HepG2 (cell line): Measurements from ENCODE around the gene CAPN10. TPM values are rescaled to one million over a fixed set of nuclear protein-coding genes. Genes with fewer than 3 reads are reported as not detected.

ENCODE experiments used
- HNRNPK ChIP-seq: fragments of 200-400 bp; formaldehyde crosslinking; IDR thresholded peaks from 2 replicates; pipeline ENCODE4 v1.6.1; 2018; ENCODE audit warnings: low read length, low read depth, moderate library complexity, mild to moderate bottlenecking; ENCODE audit not compliant: poor library complexity, severe bottlenecking
- JUND ChIP-seq: sonication (generic); formaldehyde crosslinking; IDR thresholded peaks from 2 replicates; pipeline ENCODE4 v1.8.0; 2022; ENCODE audit warnings: mild to moderate bottlenecking, missing genetic modification reagents
- KMT2A ChIP-seq: sonication (generic); formaldehyde crosslinking; IDR thresholded peaks from 2 replicates; pipeline ENCODE4 v1.4.0; 2020; ENCODE audit warnings: missing genetic modification reagents
- NFYB ChIP-seq: sonication (generic); formaldehyde crosslinking; IDR thresholded peaks from 2 replicates; pipeline ENCODE4 v1.4.0; 2020; ENCODE audit warnings: missing genetic modification reagents
- POLR2AphosphoS2 ChIP-seq: IDR thresholded peaks from 2 replicates; pipeline ENCODE4 v1.6.1; 2011; ENCODE audit warnings: low read depth, low read length, improper control_type of control experiment
- POLR2G ChIP-seq: fragments of 200-400 bp; formaldehyde crosslinking; IDR thresholded peaks from 2 replicates; pipeline ENCODE4 v1.6.1; 2018; ENCODE audit warnings: mild to moderate bottlenecking, low read depth, low read length, moderate library complexity
- REL ChIP-seq: sonication (generic); formaldehyde crosslinking; conservative IDR thresholded peaks from 2 replicates; pipeline ENCODE4 v1.8.0; 2022; ENCODE audit warnings: mild to moderate bottlenecking, missing genetic modification reagents, moderate library complexity
- YY1 ChIP-seq: IDR thresholded peaks from 2 replicates; pipeline ENCODE4 v1.6.1; 2011; ENCODE audit warnings: low read length, low read depth, moderate library complexity, mild to moderate bottlenecking; ENCODE audit not compliant: insufficient read depth, insufficient replicate concordance
- ZNF136 ChIP-seq: sonication (generic); formaldehyde crosslinking; IDR thresholded peaks from 2 replicates; pipeline ENCODE4 v1.8.1; 2022; ENCODE audit warnings: low read depth, mild to moderate bottlenecking, moderate library complexity, missing genetic modification reagents
- ZNF230 ChIP-seq: sonication (generic); formaldehyde crosslinking; IDR thresholded peaks from 2 replicates; pipeline ENCODE4 v1.4.0; 2020; ENCODE audit warnings: mild to moderate bottlenecking, missing genetic modification reagents
- ZNF383 ChIP-seq: sonication (generic); formaldehyde crosslinking; IDR thresholded peaks from 2 replicates; pipeline ENCODE4 v1.4.0; 2020; ENCODE audit warnings: missing genetic modification reagents, mild to moderate bottlenecking, borderline replicate concordance
- ZNF672 ChIP-seq: sonication (generic); formaldehyde crosslinking; IDR thresholded peaks from 2 replicates; pipeline ENCODE4 v1.8.1; 2022; ENCODE audit warnings: missing genetic modification reagents
- polyA plus RNA-seq, 8 experiments: library from polyadenylated mRNA; depleted of rRNA in 3 of 8; stranded (reverse) in 7 of 8; unstranded in 1 of 8; fragments of >200 nt; fragmentation: Illumina TruSeq in 4 of 8; extraction: Trizol in 4 of 8; gene quantifications; 2 replicates each; pipeline versions ENCODE4 v1.2.1 to v1.2.3, GENCODE V29; 2011 to 2016; ENCODE audit warnings: low read depth in 4 of 8, missing spikeins in 1 of 8, mixed read lengths in 1 of 8; ENCODE audit not compliant: insufficient read depth in 1 of 8
- total RNA-seq, 5 experiments: library from RNA; depleted of rRNA; stranded (reverse); fragments of >200 nt; fragmentation: Illumina TruSeq; extraction: Trizol; gene quantifications; 2 replicates each; pipeline ENCODE4 v1.2.3, GENCODE V29; 2016; ENCODE audit warnings: low read depth in 1 of 5
- TF ChIP-seq, protein P1 (sequence below): IDR thresholded peaks from 2 replicates; pipeline ENCODE4 v1.6.1; 2018; ENCODE audit warnings: missing genetic modification reagents
- TF ChIP-seq, protein P2 (sequence below): fragments of 450-650 bp; IDR thresholded peaks from 2 replicates; pipeline ENCODE4 v1.6.1; 2016
- TF ChIP-seq, protein P3 (sequence below): sonication (generic); formaldehyde crosslinking; conservative IDR thresholded peaks from 2 replicates; pipeline ENCODE4 v1.4.0; 2020; ENCODE audit warnings: mild to moderate bottlenecking, missing genetic modification reagents, moderate library complexity

CAPN10 gene
- total and polyA plus RNA-seq, 2 of the 13 experiments (the other 11 are each of a cell fraction or from before 2014, with no cell fraction given), result 27.6 to 32.4 TPM

DNA sequence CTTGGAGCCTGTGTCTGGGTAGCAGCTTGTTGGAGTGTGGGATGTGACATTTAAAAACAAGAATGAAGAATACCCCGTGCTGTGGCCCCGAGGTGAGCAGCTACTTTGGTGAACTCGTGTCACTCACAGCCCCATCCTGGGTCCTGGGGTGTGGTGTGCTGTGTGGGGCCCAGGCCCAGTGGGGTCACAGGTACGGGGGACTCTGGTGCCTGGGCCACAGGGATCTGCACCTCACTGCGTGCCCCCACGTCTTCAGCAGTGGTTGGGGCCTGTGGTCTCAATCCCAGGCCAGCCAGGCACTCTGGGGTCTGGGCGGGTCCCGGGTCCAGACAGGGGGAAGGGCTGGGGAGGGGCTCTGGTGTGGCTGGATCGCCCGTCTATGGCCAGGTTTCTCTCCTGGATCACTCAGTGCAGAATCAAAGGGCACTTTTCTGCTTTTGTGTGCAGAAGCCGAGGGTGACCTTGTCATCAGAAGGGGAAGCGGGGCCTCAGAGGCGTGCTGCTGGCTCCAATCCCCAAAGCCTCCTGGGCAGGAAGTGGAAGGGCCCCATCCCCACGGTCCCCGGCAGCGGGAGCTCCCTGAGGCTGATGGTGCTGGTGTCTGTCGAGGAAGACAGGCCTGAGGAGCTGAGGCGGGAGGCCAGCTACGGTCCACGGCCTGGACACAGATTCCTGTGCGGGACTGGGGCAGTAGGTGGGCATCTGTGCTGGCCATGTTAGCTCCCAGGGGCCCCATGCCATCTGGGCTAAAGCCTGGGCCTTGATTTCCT lies 40.2 kb downstream of the CAPN10 start (continued):
- TF ChIP-seq, protein P1, sequence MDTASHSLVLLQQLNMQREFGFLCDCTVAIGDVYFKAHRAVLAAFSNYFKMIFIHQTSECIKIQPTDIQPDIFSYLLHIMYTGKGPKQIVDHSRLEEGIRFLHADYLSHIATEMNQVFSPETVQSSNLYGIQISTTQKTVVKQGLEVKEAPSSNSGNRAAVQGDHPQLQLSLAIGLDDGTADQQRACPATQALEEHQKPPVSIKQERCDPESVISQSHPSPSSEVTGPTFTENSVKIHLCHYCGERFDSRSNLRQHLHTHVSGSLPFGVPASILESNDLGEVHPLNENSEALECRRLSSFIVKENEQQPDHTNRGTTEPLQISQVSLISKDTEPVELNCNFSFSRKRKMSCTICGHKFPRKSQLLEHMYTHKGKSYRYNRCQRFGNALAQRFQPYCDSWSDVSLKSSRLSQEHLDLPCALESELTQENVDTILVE (CRISPR knock-in tag), result no peak
- TF ChIP-seq ZNF136 (CRISPR knock-in tag), result no peak; the same call in 1 of the 2 replicates
- TF ChIP-seq, protein P2, sequence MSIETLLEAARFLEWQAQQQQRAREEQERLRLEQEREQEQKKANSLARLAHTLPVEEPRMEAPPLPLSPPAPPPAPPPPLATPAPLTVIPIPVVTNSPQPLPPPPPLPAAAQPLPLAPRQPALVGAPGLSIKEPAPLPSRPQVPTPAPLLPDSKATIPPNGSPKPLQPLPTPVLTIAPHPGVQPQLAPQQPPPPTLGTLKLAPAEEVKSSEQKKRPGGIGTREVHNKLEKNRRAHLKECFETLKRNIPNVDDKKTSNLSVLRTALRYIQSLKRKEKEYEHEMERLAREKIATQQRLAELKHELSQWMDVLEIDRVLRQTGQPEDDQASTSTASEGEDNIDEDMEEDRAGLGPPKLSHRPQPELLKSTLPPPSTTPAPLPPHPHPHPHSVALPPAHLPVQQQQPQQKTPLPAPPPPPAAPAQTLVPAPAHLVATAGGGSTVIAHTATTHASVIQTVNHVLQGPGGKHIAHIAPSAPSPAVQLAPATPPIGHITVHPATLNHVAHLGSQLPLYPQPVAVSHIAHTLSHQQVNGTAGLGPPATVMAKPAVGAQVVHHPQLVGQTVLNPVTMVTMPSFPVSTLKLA, result no peak
- no peak for TF ChIP-seq ZNF383 (CRISPR knock-in tag)
- no peak for TF ChIP-seq POLR2AphosphoS2
- TF ChIP-seq NFYB (CRISPR knock-in tag), result peak; percentile 50
- TF ChIP-seq REL (CRISPR knock-in tag), result no peak
- TF ChIP-seq KMT2A (CRISPR knock-in tag), result no peak; the same call in none of the 2 replicates
- TF ChIP-seq ZNF672, result no peak
- TF ChIP-seq, protein P3, sequence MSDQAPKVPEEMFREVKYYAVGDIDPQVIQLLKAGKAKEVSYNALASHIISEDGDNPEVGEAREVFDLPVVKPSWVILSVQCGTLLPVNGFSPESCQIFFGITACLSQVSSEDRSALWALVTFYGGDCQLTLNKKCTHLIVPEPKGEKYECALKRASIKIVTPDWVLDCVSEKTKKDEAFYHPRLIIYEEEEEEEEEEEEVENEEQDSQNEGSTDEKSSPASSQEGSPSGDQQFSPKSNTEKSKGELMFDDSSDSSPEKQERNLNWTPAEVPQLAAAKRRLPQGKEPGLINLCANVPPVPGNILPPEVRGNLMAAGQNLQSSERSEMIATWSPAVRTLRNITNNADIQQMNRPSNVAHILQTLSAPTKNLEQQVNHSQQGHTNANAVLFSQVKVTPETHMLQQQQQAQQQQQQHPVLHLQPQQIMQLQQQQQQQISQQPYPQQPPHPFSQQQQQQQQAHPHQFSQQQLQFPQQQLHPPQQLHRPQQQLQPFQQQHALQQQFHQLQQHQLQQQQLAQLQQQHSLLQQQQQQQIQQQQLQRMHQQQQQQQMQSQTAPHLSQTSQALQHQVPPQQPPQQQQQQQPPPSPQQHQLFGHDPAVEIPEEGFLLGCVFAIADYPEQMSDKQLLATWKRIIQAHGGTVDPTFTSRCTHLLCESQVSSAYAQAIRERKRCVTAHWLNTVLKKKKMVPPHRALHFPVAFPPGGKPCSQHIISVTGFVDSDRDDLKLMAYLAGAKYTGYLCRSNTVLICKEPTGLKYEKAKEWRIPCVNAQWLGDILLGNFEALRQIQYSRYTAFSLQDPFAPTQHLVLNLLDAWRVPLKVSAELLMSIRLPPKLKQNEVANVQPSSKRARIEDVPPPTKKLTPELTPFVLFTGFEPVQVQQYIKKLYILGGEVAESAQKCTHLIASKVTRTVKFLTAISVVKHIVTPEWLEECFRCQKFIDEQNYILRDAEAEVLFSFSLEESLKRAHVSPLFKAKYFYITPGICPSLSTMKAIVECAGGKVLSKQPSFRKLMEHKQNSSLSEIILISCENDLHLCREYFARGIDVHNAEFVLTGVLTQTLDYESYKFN, result peak; percentile 98
- peak; percentile 19 for TF ChIP-seq YY1
- TF ChIP-seq ZNF230 (CRISPR knock-in tag), result 0 out of 2 replicates have a peak, but pooled peaks have one; percentile 81
- TF ChIP-seq JUND (CRISPR knock-in tag), result no peak
- TF ChIP-seq POLR2G, result peak; percentile 59
- TF ChIP-seq HNRNPK, result no peak
